Effector memory CD8-positive, alpha-beta T cell (primary cell): ENCODE measurements around the gene GPC5.
"Not testable (repeated sequence)": the region's sequence is repeated elsewhere in the genome, so short reads cannot be mapped to it uniquely, and the experiment has no call there.

Experiments used
- ATAC-seq: fragments of 150-1000 bp; cut with Tn5 transposase; replicated peaks from 2 replicates; pipeline ENCODE4 v1.10.0; 2021; ENCODE audit warnings: mild to moderate bottlenecking, moderate library complexity
- DNase-seq, 3 experiments: peaks; one replicate each; pipeline ENCODE4 v3.0.0; 2021
- H3K27ac Mint-ChIP-seq, 2 donors: one replicate each; pipeline ENCODE4 v1.8.0; 2022; ENCODE audit warnings: mild to moderate bottlenecking in 2 of 2, mixed read lengths in 2 of 2, moderate library complexity in 2 of 2
- H3K27me3 Mint-ChIP-seq, 2 donors: one replicate each; pipeline ENCODE4 v1.8.0; 2022; ENCODE audit warnings: mixed read lengths in 2 of 2
- H3K36me3 Mint-ChIP-seq: one replicate; pipeline ENCODE4 v1.8.0; 2022; ENCODE audit warnings: mild to moderate bottlenecking, moderate library complexity, mixed read lengths; ENCODE audit not compliant: insufficient read depth
- H3K4me1 Mint-ChIP-seq, 2 donors: one replicate each; pipeline ENCODE4 v1.8.0; 2022; ENCODE audit warnings: low read depth in 2 of 2, mixed read lengths in 2 of 2
- H3K4me3 Mint-ChIP-seq, 2 donors: one replicate each; pipeline ENCODE4 v1.8.0; 2022; ENCODE audit warnings: mild to moderate bottlenecking in 2 of 2, mixed read lengths in 2 of 2, moderate library complexity in 2 of 2
- H3K9me3 Mint-ChIP-seq, 2 donors: one replicate each; pipeline ENCODE4 v1.8.0; 2022; ENCODE audit warnings: mixed read lengths in 2 of 2

Gene GPC5

DNA sequence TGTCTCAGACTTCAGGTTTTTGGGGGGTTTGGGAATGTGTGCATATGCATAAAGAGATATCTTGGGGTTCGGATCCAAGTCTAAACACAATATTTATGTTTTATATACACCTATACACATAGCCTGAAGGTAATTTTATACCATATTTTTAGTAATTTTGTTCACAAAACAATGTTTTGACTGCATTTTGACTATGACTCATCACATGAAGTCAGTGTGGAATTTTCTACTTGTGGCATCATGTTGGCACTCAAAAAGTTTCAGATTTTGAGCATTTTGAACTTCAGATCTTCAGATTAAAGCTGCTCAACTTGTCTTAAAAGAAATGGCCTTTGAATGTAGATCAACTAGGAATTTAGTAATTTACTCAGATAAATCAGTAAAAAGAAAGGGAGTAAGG is 1115.3 kb downstream of the GPC5 start:
- no peak overlapping the region for H3K4me3 Mint-ChIP-seq
- no peaks in the 10 kb centered on the region for H3K27me3 Mint-ChIP-seq
- no peak overlapping the region for H3K27ac Mint-ChIP-seq
- peaks cover 6 to 8% of the 10 kb centered on the region in 2 donors for H3K9me3 Mint-ChIP-seq
- ATAC-seq, result no peak
- no peak for DNase-seq
- H3K36me3 Mint-ChIP-seq, result no peaks in the 10 kb centered on the region
- no peaks in the 10 kb centered on the region for H3K4me1 Mint-ChIP-seq

DNA sequence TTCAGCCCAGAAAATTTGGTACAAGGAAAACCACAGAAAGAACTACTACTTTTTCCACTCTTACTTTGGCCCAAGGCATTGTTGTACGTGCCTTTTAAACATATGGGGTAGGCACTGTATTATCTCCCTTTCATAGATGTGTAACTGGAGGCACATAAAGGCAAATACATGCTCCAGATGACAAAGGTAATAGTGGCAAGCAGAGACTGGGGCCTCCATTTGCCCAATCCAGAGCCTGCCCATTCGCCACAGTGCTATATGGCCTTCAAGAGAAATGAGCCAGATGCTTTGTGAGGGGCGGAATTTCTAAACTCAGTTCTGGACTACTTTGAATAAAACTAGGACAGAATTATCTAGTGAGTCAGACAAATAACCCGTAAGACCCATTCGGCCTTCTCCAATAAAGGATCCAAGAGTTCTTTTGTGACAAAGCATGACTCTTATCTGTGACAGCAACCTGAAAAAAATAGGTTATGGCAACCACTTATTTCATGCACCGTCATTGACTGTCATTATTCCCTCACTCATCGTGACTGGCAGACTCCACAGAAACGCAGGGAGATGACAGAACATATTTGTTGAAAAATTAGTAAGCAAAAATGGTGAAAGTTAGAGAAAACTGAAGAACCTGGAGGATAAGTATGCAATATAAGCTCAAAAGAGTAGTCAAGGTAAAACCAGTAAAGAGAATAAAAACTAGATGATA is 1116.2 kb downstream of the GPC5 start:
- Mint-ChIP-seq H3K4me1 (no peaks in the 10 kb centered on the region), H3K4me3 (no peak overlapping the region), H3K36me3 (no peaks in the 10 kb centered on the region), H3K27me3 (no peaks in the 10 kb centered on the region), H3K9me3 (peaks cover 8 to 13% of the 10 kb centered on the region in 2 donors), H3K27ac (no peak overlapping the region)
- DNase-seq (no peak), ATAC-seq (no peak)

DNA sequence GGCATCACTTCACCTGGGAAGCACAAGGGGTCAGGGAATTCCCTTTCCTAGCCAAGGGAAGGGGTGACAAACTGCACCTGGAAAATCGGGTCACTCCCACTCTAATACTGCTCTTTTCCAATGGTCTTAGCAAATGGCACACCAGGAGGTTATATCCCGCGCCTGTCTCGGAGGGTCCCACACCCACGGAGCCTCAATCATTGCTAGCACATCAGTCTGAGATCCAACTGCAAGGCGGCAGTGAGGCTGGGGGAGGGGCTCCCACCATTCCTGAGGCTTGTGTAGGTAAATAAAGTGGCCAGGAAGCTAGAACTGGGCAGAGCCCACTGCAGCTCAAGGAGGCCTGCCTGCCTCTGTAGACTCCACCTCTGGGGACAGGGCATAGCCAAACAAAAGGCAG is 1118.5 kb downstream of the GPC5 start:
- not testable (repeated sequence) for H3K36me3 Mint-ChIP-seq, H3K27me3 Mint-ChIP-seq, H3K4me1 Mint-ChIP-seq, H3K27ac Mint-ChIP-seq, H3K4me3 Mint-ChIP-seq, ATAC-seq, DNase-seq
- peaks cover 10 to 11% of the 10 kb centered on the region in 2 donors for H3K9me3 Mint-ChIP-seq

DNA sequence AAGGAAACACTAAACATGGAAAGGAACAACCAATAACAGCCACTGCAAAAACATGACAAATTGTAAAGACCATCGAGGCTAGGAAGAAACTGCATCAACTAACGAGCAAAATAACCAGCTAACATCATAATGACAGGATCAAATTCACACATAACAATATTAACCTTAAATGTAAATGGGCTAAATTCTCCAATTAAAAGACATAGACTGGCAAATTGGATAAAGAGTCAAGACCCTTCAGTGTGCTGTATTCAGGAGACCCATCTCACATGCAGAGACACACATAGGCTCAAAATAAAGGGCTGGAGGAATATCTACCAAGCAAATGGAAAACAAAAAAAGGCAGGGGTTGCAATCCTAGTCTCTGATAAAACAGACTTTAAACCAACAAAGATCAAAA is 1120.2 kb downstream of the GPC5 start:
- H3K4me3 Mint-ChIP-seq, ATAC-seq, DNase-seq, H3K4me1 Mint-ChIP-seq, H3K27ac Mint-ChIP-seq, H3K36me3 Mint-ChIP-seq, H3K27me3 Mint-ChIP-seq: not testable (repeated sequence)
- H3K9me3 Mint-ChIP-seq, result peaks cover 9 to 11% of the 10 kb centered on the region in 2 donors

DNA sequence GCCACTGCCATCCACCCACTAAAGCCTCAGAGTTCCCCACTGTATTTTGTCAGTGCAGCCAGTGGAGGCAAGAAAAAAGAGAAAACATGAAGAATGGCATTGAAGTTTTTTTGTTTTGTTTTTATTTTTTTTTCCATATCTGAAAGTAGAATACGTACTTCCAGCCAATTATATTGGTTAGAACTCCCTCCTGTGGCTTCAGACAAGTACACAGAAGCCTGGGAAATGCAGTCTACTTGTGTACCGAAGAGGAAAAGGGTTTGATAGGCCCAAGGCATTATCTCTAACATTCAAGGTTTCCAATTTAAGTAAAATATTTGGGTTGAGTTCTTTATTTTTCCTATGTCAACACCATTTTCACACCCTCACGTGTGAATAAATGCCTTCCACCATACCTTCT is 1131.9 kb downstream of the GPC5 start:
- Mint-ChIP-seq H3K4me1 (no peaks in the 10 kb centered on the region), H3K27me3 (no peaks in the 10 kb centered on the region), H3K36me3 (peaks cover 4% of the 10 kb centered on the region), H3K27ac (no peak overlapping the region), H3K9me3 (peaks cover 0 to 3% of the 10 kb centered on the region in 2 donors), H3K4me3 (no peak overlapping the region)
- DNase-seq (no peak), ATAC-seq (no peak)

DNA sequence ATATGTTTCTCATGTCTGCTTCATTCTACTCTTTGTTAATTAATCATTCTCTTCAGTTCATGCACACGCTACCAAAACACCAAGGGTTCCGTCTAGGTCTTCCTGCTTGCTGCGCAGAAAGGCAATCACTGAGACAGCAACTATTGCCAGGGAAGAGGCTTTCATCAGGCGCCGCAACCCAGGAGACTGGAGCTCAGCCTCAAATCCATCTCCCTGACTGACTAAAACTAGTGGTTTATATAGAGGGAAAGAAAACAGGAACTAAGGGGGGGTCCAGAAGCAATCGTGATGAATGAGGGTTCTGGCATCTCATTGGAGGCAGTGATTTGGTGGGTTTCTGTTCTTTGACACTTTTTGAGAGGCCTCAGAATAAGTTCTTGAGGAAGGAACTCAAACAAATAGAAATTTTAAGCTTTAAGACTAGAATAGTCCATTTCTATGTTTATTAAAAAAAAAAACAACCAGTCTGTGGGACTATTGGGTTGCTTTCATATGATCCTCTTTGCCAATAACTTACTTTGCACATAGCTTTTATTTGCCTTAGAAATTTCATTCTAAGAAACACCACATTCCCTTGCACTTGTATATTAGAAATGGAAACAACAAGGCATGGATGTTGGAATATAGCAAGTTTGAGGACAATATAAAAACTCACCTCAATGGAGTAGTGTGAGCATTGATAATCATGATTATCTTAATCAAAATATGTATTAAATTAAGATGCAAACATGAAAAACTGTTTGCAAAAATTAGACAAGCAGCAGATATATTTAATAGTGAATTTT is 1137.0 kb downstream of the GPC5 start:
- Mint-ChIP-seq H3K4me3 (no peak overlapping the region), H3K9me3 (peaks cover 4 to 15% of the 10 kb centered on the region in 2 donors), H3K36me3 (no peaks in the 10 kb centered on the region), H3K4me1 (no peaks in the 10 kb centered on the region), H3K27me3 (no peaks in the 10 kb centered on the region), H3K27ac (no peak overlapping the region)
- ATAC-seq (no peak), DNase-seq (no peak)

DNA sequence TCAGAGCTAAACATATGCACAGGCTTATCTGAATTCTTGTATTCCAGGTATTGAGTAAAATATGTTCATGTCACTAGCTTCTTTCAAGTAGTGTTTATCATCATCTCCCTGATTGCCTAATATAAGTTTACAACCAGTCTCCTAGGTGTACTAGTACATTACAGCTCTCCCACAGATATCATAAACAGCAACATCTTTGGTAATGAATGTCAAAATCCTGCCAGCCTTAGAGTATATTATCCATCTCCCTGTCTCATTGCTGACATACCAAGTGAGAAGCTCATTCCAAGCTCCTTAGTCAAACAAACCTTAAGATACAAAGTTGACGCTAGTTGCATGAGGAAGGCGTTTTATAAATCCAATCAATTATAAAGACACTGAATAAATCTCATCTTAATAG is 1139.0 kb downstream of the GPC5 start:
- no peaks in the 10 kb centered on the region for H3K36me3 Mint-ChIP-seq
- no peak for ATAC-seq
- H3K27ac Mint-ChIP-seq, result no peak overlapping the region
- H3K27me3 Mint-ChIP-seq, result no peaks in the 10 kb centered on the region
- H3K9me3 Mint-ChIP-seq, result peaks cover 4 to 15% of the 10 kb centered on the region in 2 donors
- H3K4me1 Mint-ChIP-seq, result no peaks in the 10 kb centered on the region
- no peak for DNase-seq
- H3K4me3 Mint-ChIP-seq, result no peak overlapping the region

DNA sequence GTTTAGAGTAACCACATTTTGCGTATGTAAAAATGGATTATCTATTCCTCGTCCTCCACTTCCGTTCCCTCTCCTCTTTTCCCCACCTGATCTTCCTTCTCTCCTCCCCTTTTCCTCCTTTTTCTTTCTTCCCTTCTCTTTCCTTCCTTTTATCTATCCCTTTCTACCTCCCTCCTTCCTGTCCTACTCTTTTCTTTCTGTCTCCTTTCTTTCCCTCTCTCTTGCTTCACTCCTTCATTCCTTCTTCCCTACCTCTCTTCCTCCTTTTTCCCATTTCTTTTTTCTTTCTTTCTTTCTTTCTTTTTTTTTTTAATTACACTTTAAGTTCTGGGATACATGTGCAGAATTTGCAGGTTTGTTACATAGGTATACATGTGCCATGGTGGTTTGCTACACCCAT is 1139.7 kb downstream of the GPC5 start:
- no peak for DNase-seq
- H3K9me3 Mint-ChIP-seq, result peaks cover 4 to 15% of the 10 kb centered on the region in 2 donors
- H3K4me3 Mint-ChIP-seq, result no peak overlapping the region
- H3K27ac Mint-ChIP-seq, result no peak overlapping the region
- no peaks in the 10 kb centered on the region for H3K27me3 Mint-ChIP-seq
- no peaks in the 10 kb centered on the region for H3K4me1 Mint-ChIP-seq
- no peaks in the 10 kb centered on the region for H3K36me3 Mint-ChIP-seq
- no peak for ATAC-seq

DNA sequence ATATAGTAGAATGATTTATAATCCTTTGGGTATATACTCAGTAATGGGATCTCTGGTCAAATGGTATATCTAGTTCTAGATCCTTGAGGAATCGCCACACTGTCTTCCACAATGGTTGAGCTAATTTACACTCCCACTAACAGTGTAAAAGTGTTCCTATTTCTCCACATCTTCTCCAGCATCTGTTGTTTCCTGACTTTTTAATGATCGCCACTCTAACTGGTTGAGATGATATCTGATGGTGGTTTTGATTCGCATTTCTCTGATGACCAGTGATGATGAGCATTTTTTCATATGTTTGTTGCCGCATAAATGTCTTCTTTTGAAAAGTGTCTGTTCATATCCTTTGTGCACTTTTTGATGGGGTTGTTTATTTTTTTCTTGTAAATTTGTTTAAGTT is 1140.7 kb downstream of the GPC5 start:
- not testable (repeated sequence) for H3K36me3 Mint-ChIP-seq, H3K27me3 Mint-ChIP-seq, H3K4me3 Mint-ChIP-seq, DNase-seq, H3K4me1 Mint-ChIP-seq, H3K27ac Mint-ChIP-seq, ATAC-seq
- H3K9me3 Mint-ChIP-seq, result peaks cover 4 to 15% of the 10 kb centered on the region in 2 donors

DNA sequence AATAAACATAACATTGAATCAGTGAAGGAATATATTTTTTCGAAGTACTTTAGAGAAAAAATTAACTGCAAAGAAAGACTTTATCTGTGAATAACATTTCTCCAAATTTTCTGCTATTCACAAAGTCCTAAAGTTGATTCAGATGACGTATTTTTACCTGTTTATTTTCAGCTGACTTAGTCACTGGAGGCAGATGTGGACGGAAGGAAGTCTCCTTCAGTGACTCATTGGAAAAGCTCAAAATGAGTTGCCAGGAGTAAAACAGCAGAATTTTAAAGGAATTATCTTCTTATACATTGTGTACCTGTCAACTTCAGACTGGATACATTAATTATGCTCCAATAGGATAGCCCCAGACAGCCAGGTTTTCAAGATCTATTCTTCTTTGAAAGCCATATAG is 1148.8 kb downstream of the GPC5 start:
- Mint-ChIP-seq H3K36me3 (no peaks in the 10 kb centered on the region), H3K4me1 (no peaks in the 10 kb centered on the region), H3K27ac (no peak overlapping the region), H3K4me3 (no peak overlapping the region), H3K9me3 (peaks cover 0 to 6% of the 10 kb centered on the region in 2 donors), H3K27me3 (no peaks in the 10 kb centered on the region)
- no peak for ATAC-seq
- DNase-seq, result no peak

DNA sequence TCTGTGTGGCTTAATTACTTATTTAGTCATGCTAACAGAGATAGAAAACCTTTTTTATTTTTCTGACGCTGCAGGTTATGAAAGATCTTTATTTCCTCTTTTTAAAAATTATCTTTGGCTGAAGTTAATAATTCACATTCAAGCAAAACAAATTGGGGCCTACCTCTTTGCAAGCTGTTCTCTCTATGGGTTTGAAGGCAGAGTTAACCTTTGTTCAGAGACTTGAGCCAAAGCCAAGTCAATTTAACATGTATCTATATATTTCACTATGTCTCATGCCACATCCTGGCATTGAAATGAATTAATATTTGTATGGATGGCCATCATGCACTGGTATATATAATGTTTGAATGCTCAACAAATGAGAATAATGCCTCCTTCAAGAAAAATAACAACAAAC is 1150.9 kb downstream of the GPC5 start:
- Mint-ChIP-seq H3K27ac (no peak overlapping the region), H3K9me3 (peaks cover 0 to 6% of the 10 kb centered on the region in 2 donors)
- ATAC-seq, result no peak

DNA sequence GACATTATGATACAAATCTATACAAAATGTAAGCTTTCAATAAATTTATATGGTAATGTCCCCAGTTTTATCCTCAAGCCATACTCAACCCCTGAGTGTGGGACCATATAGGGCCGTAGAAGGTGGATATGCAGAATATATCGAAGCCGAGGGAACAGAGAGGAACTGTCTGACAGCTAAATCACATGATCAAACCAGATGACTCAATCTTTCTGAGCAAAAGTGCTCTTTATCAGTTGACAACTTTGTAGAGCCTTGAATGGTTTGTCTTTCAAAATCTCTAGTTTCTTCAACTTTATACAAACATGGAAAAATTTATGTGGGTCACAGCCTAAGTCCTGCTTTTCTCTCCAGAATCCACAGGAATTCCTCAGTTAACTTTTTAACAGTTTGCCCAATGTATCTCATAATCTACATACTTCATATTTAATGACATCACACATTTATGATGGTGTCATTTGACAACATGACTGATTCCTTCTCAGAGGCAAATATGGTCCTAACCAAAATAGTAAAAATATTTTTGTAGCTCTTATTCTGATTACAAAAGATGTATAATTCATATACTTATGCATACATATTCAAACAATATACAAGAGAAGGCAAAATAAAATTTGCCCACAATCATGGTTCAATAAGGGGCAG is 1155.2 kb downstream of the GPC5 start:
- Mint-ChIP-seq H3K9me3 (peaks cover 0 to 3% of the 10 kb centered on the region in 2 donors), H3K27me3 (no peaks in the 10 kb centered on the region), H3K4me3 (no peak overlapping the region)

More for the DNA sequence above, 1150.9 kb downstream of the GPC5 start:
- no peaks in the 10 kb centered on the region for H3K4me1 Mint-ChIP-seq
- H3K36me3 Mint-ChIP-seq, result no peaks in the 10 kb centered on the region
- no peaks in the 10 kb centered on the region for H3K27me3 Mint-ChIP-seq
- no peak for DNase-seq
- H3K4me3 Mint-ChIP-seq, result no peak overlapping the region

DNA sequence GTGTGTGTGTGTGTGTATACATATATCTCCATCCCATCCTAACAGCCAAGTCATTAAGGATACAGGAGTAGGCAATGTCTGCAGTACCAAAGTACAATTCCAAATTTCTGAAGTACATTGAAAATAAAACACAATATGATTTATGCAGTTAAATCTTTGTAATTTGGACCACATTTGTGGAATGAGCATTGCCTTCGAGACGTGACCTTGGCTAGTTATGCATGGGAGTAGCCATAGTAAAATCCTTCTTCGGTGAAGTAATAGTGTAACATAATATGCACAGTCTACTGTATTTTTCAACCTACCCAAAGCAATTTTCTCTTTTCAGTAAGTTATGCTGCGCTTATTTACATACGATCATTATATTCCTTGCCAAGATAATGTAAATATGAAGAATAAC is 1162.5 kb downstream of the GPC5 start:
- Mint-ChIP-seq H3K9me3 (peaks cover 5 to 11% of the 10 kb centered on the region in 2 donors), H3K36me3 (no peaks in the 10 kb centered on the region), H3K4me1 (no peaks in the 10 kb centered on the region), H3K27ac (no peak overlapping the region), H3K27me3 (no peaks in the 10 kb centered on the region), H3K4me3 (no peak overlapping the region)
- DNase-seq (no peak), ATAC-seq (no peak)

More for the DNA sequence above, 1155.2 kb downstream of the GPC5 start:
- no peaks in the 10 kb centered on the region for H3K4me1 Mint-ChIP-seq
- DNase-seq (no peak), ATAC-seq (no peak)
- H3K36me3 Mint-ChIP-seq, result no peaks in the 10 kb centered on the region
- no peak overlapping the region for H3K27ac Mint-ChIP-seq

DNA sequence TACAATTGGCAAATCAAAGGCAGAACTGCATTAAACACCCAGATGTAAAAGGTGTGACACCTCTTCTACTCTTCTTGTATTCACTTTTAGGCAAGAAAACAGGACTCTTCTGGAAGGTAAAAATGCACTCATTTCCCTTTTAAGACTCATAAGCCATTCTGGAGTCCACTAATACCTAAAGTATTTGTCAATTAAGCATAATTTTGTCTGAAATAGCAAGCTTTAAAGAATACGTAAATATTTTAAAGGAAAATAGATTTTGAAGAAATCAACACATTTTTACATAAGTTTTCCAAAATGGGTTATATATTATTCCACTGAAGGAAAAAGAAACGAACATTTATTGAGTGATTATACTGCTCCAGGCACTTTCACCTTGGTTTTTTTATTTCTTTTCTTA is 1166.5 kb downstream of the GPC5 start:
- ATAC-seq, result no peak
- Mint-ChIP-seq H3K4me3 (no peak overlapping the region), H3K27ac (no peak overlapping the region), H3K36me3 (no peaks in the 10 kb centered on the region), H3K9me3 (peaks cover 1 to 6% of the 10 kb centered on the region in 2 donors), H3K4me1 (no peaks in the 10 kb centered on the region), H3K27me3 (no peaks in the 10 kb centered on the region)
- no peak for DNase-seq
